Adipocyte (in vitro differentiated cells): ENCODE data around the gene ELMO1.

Source experiments
- DNase-seq: peaks from one replicate; pipeline ENCODE4 v3.0.0-alpha.2; 2015; ENCODE audit warnings: low read depth
- H3K27me3 ChIP-seq: replicated peaks from 2 replicates; pipeline ENCODE4 v1.7.0; 2013; ENCODE audit warnings: mild to moderate bottlenecking, low read length, moderate library complexity; ENCODE audit not compliant: control insufficient read depth, insufficient read depth
- H3K36me3 ChIP-seq: 2 replicates; pipeline ENCODE4 v1.7.0; 2013; ENCODE audit warnings: low read length, mild to moderate bottlenecking, moderate library complexity; ENCODE audit not compliant: control insufficient read depth, insufficient read depth, severe bottlenecking
- H3K4me1 ChIP-seq: 2 replicates; pipeline ENCODE4 v1.7.0; 2013; ENCODE audit warnings: mild to moderate bottlenecking, low read length, moderate library complexity; ENCODE audit not compliant: control insufficient read depth, insufficient read depth
- H3K4me3 ChIP-seq: 2 replicates; pipeline ENCODE4 v1.7.0; 2013; ENCODE audit warnings: mild to moderate bottlenecking, low read length, moderate library complexity
- H3K9ac ChIP-seq: 2 replicates; pipeline ENCODE4 v1.7.0; 2013; ENCODE audit warnings: mild to moderate bottlenecking, low read length, moderate library complexity
- H3K9me3 ChIP-seq: 2 replicates; pipeline ENCODE4 v1.7.0; 2013; ENCODE audit warnings: mild to moderate bottlenecking, low read length, moderate library complexity; ENCODE audit not compliant: control insufficient read depth

ELMO1 gene

GRCh38 chr7:37191797-37192196 lies 256.9 kb downstream of the ELMO1 start:
- H3K9me3 ChIP-seq = no peaks in the 10 kb centered on the region
- no peaks in the 10 kb centered on the region for H3K27me3 ChIP-seq
- DNase-seq = no peak
- H3K36me3 ChIP-seq = no peaks in the 10 kb centered on the region
- H3K4me3 ChIP-seq = no peak overlapping the region
- no peaks in the 10 kb centered on the region for H3K4me1 ChIP-seq
- H3K9ac ChIP-seq = no peak overlapping the region

- Histone ChIP-seq H3K36me3 (no peaks in the 10 kb centered on the region), H3K4me3 (no peak overlapping the region), H3K9ac (no peak overlapping the region), H3K27me3 (no peaks in the 10 kb centered on the region), H3K4me1 (peaks cover under 1% of the 10 kb centered on the region), H3K9me3 (no peaks in the 10 kb centered on the region)
- DNase-seq = no peak
Measured at GRCh38 chr7:37187179-37187578, 261.5 kb downstream of the ELMO1 start.

- Histone ChIP-seq H3K9ac (no peak overlapping the region), H3K36me3 (no peaks in the 10 kb centered on the region), H3K9me3 (no peaks in the 10 kb centered on the region), H3K4me3 (no peak overlapping the region), H3K4me1 (peaks cover 5% of the 10 kb centered on the region), H3K27me3 (no peaks in the 10 kb centered on the region)
- DNase-seq = no peak
Measured at GRCh38 chr7:37186753-37187152, 261.9 kb downstream of the ELMO1 start.

GRCh38 chr7:37181550-37181932 lies 267.1 kb downstream of the ELMO1 start:
- Histone ChIP-seq H3K27me3 (no peaks in the 10 kb centered on the region), H3K4me3 (no peak overlapping the region), H3K36me3 (no peaks in the 10 kb centered on the region), H3K4me1 (peaks cover 7% of the 10 kb centered on the region), H3K9me3 (no peaks in the 10 kb centered on the region), H3K9ac (no peak overlapping the region)
- no peak for DNase-seq

- no peaks in the 10 kb centered on the region for H3K36me3 ChIP-seq
- H3K4me3 ChIP-seq = no peak overlapping the region
- no peak overlapping the region for H3K9ac ChIP-seq
- no peaks in the 10 kb centered on the region for H3K27me3 ChIP-seq
- DNase-seq = no peak
- peaks cover 7% of the 10 kb centered on the region for H3K4me1 ChIP-seq
- no peaks in the 10 kb centered on the region for H3K9me3 ChIP-seq
Measured at GRCh38 chr7:37180828-37181549, 267.7 kb downstream of the ELMO1 start.

GRCh38 chr7:37176079-37176478 lies 272.6 kb downstream of the ELMO1 start:
- Histone ChIP-seq H3K9ac (no peak overlapping the region), H3K4me3 (no peak overlapping the region), H3K4me1 (no peaks in the 10 kb centered on the region), H3K27me3 (peaks cover 6% of the 10 kb centered on the region), H3K36me3 (no peaks in the 10 kb centered on the region), H3K9me3 (no peaks in the 10 kb centered on the region)
- DNase-seq = no peak

- H3K9me3 ChIP-seq = no peaks in the 10 kb centered on the region
- no peak for DNase-seq
- no peak overlapping the region for H3K9ac ChIP-seq
- H3K36me3 ChIP-seq = no peaks in the 10 kb centered on the region
- no peak overlapping the region for H3K4me3 ChIP-seq
- H3K27me3 ChIP-seq = peaks cover 6% of the 10 kb centered on the region
- H3K4me1 ChIP-seq = no peaks in the 10 kb centered on the region
Measured at GRCh38 chr7:37174460-37174859, 274.2 kb downstream of the ELMO1 start.

GRCh38 chr7:37173670-37174069 lies 275.0 kb downstream of the ELMO1 start:
- Histone ChIP-seq H3K4me3 (no peak overlapping the region), H3K9me3 (no peaks in the 10 kb centered on the region), H3K4me1 (no peaks in the 10 kb centered on the region), H3K9ac (no peak overlapping the region), H3K27me3 (peaks cover 6% of the 10 kb centered on the region), H3K36me3 (no peaks in the 10 kb centered on the region)
- no peak for DNase-seq

GRCh38 chr7:37162106-37162505 lies 286.6 kb downstream of the ELMO1 start:
- Histone ChIP-seq H3K9me3 (no peaks in the 10 kb centered on the region), H3K4me3 (no peak overlapping the region), H3K9ac (no peak overlapping the region), H3K36me3 (no peaks in the 10 kb centered on the region), H3K4me1 (no peaks in the 10 kb centered on the region), H3K27me3 (no peaks in the 10 kb centered on the region)
- no peak for DNase-seq

- DNase-seq = no peak
- Histone ChIP-seq H3K9me3 (no peaks in the 10 kb centered on the region), H3K9ac (no peak overlapping the region), H3K36me3 (no peaks in the 10 kb centered on the region), H3K27me3 (no peaks in the 10 kb centered on the region), H3K4me3 (no peak overlapping the region), H3K4me1 (no peaks in the 10 kb centered on the region)
Measured at GRCh38 chr7:37160656-37161055, 288.0 kb downstream of the ELMO1 start.

GRCh38 chr7:37153376-37153775 lies 295.3 kb downstream of the ELMO1 start:
- no peaks in the 10 kb centered on the region for H3K36me3 ChIP-seq
- no peak overlapping the region for H3K9ac ChIP-seq
- H3K9me3 ChIP-seq = no peaks in the 10 kb centered on the region
- no peak overlapping the region for H3K4me3 ChIP-seq
- no peak for DNase-seq
- H3K4me1 ChIP-seq = peaks cover 5% of the 10 kb centered on the region
- no peaks in the 10 kb centered on the region for H3K27me3 ChIP-seq
